HG03103 (cell line): ENCODE measurements around the gene ARHGEF10L.
"Not testable (repeated sequence)": the region's sequence is repeated elsewhere in the genome, so short reads cannot be mapped to it uniquely, and the experiment has no call there.

Experiments used
- ATAC-seq: cut with Tn5 transposase; IDR thresholded peaks from one replicate; pipeline ENCODE4 v1.9.1; 2021; ENCODE audit warnings: low read depth; ENCODE audit not compliant: unreplicated experiment

Gene ARHGEF10L

GRCh38 chr1:17728123-17728712 is 188.7 kb downstream of the ARHGEF10L start:
- ATAC-seq = no peak

GRCh38 chr1:17729248-17729647 is 189.8 kb downstream of the ARHGEF10L start:
- ATAC-seq = no peak

DNA sequence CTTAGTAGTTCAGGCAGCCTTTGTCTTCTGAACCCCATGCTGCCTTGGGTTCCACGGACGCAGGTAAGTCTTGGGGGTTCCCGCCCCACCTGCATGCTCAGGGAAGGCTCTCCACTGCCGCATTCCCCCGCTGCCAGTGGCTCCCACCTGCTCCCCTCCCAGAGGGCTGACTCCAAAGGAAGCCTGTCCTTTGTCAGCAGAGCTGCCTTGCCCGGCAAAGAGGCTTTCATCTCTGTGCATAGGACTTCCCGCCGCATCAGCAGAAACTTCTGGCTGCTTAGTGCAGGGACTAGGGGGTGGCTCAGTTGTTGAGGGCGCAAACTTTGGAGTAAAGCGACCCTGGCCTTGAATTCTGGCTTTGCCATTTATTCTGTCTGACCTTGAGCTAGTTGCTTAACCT is 190.4 kb downstream of the ARHGEF10L start:
- ATAC-seq = no peak

DNA sequence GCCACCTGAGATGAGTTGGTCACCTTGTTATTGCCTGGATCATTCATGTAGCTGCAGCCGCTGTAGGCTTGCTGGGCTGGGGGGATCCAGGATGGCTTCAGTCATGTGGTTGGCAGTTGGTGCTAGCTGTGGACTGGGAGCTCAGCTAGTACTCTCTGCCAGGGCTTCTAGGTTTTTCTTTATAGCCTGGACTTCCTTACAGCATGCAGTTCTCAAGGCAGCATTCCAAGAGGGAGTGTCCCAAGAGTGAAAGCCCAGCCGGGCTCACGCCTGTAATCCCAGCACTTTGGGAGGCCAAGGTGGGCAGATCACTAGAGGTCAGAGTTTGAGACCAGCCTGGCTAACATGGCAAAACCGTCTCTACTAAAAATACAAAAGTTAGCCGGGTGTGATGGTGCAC is 192.0 kb downstream of the ARHGEF10L start:
- ATAC-seq = no peak

GRCh38 chr1:17732475-17732874 is 193.0 kb downstream of the ARHGEF10L start:
- no peak for ATAC-seq

- ATAC-seq = no peak
Observed at GRCh38 chr1:17733661-17734060, 194.2 kb downstream of the ARHGEF10L start.

DNA sequence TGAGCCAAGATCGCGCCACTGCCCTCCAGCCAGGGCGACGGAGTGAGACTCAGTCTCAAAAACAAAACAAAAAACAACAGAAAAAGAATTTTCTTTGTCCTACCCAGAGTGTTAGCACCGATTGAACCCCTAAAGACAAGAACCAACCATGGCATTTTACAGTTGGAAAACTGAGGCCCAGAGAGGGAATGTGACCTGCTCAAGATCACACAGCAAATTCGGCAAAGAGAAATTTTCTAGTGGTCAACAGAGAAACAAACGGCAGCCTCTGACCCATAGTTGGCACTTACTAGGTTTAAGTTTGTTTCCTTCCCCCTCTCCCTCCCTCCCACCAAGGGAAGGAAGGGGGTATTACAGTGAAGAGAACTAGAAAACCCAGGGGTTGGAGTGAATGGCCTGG is 195.1 kb downstream of the ARHGEF10L start:
- ATAC-seq = no peak

DNA sequence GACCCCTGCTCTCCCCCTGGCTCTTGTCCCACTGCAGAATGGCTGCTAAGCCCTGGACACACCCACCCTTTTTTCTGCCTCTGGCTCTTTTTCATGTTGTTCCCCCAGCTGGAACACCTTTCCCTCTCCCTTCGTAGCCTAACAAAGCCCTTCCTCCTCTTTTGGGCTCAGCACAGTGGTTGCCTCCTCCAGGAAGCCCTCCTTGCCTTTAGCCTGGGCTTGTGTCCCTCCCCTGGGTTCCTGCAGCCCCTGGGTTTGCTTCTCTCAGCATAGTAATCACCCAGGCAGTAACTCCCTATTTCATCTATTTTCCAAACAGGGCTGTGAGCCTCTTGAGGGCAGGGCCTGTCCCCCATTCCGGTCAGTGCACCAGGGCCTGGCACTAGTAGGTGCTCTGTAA is 195.8 kb downstream of the ARHGEF10L start:
- ATAC-seq = no peak

GRCh38 chr1:17735793-17736192 is 196.3 kb downstream of the ARHGEF10L start:
- ATAC-seq = no peak

DNA sequence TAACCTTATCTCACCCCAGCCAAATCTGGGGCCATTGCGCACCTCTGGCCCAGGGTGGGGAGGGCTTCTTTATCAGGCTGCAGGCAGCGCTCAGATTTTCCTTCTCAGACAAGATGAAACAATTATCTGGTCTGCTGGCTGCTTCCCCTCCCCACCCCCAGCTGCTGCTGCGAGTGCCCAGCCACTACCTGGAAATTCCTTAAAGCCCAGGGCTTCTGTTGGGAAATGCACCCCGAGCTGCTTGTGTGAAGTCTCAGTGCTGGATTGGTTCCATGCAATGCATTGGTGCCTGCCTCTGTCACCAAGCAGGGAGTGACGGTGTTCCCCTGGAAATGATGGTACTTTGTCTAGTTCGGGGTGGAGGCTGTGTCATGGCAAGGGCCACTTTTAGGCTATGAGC is 197.1 kb downstream of the ARHGEF10L start:
- ATAC-seq = no peak

DNA sequence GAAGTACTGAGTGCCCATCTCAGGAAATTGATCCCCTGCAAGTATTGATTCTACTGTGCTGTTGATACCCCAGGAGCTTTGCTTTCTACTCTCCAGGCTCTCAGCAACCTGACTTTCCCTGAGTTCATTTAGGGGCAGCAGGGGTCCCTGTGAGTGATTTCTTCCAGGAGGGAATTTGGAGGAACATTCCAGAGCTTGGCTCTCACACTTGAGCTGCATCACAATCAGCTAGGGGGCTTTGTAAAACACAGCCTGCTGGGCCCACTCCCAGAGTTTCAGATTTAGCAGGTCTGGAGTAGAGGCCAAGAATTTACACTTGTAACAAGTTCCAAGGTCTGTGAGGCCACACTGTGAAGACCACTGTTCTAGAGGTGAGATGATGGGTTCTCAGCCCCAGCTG is 199.6 kb downstream of the ARHGEF10L start:
- ATAC-seq = no peak

DNA sequence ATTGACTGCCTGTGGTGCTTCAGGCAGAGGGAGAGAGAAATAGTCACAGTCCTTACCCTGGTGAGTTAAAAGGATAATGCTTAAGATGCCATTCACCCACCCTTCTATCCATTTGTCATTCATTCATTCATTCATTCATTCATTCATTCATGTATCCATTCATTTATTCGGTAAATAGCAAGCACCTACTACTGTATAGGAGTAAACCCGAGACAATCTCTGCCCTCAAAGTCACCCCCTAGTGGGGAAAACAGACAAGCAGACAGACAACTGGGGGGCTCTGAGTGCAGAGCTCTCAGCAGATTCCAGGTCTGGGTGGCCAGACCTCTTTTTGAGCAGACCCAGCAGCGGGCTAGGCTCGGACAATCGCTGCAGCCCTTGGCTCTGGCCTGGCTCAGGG is 201.6 kb downstream of the ARHGEF10L start:
- ATAC-seq = no peak

DNA sequence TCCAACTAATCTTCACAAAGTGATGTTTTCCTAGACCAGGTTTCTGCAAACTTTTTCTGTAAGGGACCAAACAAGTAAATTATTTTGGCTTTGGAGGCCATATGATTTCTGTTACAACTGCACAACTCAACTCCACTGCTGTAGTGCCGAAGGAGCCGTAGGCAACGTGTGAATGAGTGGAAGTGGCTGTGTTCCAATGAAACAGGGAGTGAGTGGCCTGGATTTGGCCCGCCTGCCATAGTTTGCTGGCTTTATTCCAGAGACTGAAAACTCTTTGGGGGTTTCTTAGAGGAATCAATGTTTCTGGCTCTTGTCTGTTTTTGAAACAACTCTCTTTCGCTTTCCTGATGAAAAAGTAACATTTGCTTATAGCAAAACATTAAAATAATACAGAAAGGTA is 203.1 kb downstream of the ARHGEF10L start:
- no peak for ATAC-seq

DNA sequence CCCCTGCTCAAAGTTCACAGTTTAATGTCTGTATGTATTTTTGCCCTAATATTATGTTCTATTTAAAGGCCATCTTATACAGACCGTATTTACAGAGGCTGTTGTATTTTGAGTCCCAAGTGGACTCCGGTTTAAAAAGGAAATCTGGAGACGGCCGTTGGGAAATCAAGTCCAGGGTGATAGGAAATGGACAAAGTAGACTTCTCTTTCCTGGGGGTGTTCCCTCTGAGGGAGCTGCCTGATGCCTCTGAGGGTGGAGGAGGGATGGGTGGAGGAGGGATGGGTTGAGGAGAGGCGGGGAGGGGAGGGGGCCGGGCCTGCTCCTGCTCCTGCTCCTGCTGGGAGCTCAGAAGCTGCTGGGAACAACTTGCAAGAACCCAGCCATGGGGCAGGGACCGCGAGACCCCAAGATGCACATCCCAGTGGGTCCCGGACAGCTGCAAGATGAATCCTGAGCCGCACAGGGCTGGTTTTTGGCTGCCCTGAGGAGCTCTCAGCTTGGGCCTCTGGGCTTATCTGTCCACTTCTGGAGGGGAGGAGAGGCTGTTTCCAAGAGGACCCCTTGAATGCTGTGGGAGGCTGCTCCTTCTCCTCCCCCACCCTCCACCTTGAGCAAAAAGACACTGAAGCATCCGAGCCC is 203.6 kb downstream of the ARHGEF10L start:
- ATAC-seq = no peak

DNA sequence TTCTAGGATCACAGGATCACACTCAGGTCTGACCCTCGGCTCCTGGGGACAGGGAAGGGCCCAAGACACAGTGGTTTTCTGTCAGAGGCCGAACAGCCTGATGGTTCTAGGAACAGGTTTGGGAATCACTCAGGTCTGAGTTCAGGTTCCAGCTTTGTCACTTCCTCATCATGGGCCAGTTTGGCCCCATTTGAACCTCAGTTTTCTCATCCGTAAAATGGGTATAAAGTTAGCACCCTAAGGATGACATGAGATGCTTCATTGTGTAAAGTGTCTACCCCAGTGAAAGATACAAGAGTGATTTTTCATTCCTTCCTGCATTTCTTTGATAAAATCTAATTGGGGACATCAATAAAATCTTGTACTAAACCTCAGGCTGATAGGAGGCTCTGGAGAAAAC is 204.4 kb downstream of the ARHGEF10L start:
- no peak for ATAC-seq

DNA sequence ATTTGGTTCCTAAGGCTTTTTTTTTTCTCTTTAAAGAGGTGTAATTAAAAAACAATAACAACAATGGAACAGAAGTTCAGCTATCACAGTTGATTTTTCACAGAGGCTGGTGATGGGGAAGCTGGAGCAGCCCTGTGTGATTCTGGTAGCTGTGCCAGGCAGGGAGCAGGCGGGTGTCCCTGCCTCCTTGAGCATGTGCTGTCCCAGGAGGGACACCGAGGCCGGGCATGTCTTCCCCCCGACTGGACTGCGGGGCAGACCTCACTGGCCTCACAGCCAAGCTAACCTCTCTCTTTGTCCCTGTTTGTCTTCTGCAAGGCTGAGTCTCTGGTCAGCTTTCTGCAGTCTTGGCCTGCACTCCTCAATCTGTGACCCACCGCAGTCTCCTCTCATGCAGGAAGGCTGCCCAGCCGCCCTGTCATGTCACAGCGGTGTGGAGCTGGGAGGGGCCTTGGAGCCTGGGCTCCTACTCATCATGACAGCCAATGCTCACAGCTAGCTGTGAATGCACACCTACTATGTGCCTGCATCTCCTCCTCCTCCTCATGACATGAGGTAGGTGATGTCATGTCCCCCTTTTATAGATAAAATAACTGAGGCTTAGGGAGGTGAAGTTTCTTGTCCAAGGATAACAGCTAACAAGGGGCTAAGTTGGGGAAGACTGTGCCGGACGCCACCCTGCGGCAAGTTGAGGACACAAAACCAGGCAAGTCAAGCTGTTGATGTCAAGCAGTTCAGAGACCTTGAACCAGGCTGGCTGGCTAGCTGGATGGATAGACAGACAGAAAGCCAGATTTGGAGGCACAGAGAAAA is 205.4 kb downstream of the ARHGEF10L start:
- ATAC-seq = no peak

DNA sequence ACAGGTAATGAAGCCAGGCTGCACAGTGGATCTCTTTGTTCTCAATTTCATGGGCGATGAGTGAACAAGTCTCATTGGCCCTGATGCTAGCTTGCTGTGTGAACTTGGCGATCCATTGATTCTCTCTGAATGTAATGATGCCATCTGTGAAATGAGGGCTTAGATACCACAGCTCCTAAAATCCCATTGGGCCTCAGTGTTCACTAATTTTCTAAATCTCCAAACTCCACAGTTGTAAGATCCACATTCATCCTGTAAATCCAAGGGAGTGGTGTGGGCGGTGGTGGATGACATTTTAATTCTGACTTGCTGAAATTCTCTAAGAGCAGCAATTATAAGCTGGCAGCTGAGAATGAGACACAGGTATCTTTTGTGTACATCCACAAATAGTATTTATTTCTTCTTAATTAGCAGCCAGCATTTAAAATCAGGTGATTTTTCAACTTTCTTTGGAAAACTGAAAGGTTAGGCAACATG is 206.0 kb downstream of the ARHGEF10L start:
- no peak for ATAC-seq

DNA sequence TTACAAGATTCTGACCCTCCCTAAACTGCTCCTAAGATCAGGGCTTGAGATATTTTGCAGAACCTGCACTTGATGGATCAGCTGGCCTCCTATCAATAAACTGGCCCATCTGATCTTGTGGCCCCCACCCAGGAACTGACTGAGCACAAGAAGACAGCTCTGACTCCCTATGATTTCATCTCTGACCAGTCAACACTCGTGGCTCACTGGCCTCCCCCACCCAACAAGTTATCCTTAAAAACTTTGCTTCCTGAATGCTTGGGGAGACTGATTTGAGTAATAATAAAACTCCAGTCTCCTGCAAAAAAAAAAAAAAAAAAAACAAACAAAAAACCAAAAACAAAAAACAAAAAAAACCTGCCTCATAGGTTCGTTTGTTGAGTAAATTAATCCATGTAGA is 206.8 kb downstream of the ARHGEF10L start:
- ATAC-seq = not testable (repeated sequence)

- no peak for ATAC-seq
Observed at GRCh38 chr1:17746920-17747319, 207.4 kb downstream of the ARHGEF10L start.
